Activated naive CD8-positive, alpha-beta T cell treated with anti-CD3 and anti-CD28 coated beads for 36 hours (primary cell): ENCODE measurements around the gene PEMT. TPM values are rescaled to one million over a fixed set of nuclear protein-coding genes. Genes with fewer than 3 reads are reported as not detected.
A peak's percentile ranks its signal among the peaks of the same experiment; 100 is the strongest.

Experiments used
- DNase-seq: peaks from one replicate; pipeline ENCODE4 v3.0.0; 2021
- H3K27ac Mint-ChIP-seq: one replicate; pipeline ENCODE4 v1.8.0; 2022; ENCODE audit warnings: mild to moderate bottlenecking, moderate library complexity, mixed read lengths
- H3K27me3 Mint-ChIP-seq: one replicate; pipeline ENCODE4 v1.8.0; 2022; ENCODE audit warnings: mild to moderate bottlenecking, mixed read lengths
- H3K36me3 Mint-ChIP-seq: one replicate; pipeline ENCODE4 v1.8.0; 2021; ENCODE audit warnings: mild to moderate bottlenecking, mixed read lengths
- H3K4me1 Mint-ChIP-seq: one replicate; pipeline ENCODE4 v1.8.0; 2021; ENCODE audit warnings: mixed read lengths
- H3K4me3 Mint-ChIP-seq: one replicate; pipeline ENCODE4 v1.8.0; 2022; ENCODE audit warnings: mild to moderate bottlenecking, moderate library complexity, mixed read lengths
- H3K9me3 Mint-ChIP-seq: one replicate; pipeline ENCODE4 v1.8.0; 2022; ENCODE audit warnings: mixed read lengths
- total RNA-seq, 2 experiments: library from RNA; stranded (reverse); gene quantifications; one replicate each; pipeline ENCODE4 v1.2.3, GENCODE V29; 2021

PEMT gene
- total RNA-seq, 2 experiments from 2014 or later = 34.0 to 40.0 TPM

DNA sequence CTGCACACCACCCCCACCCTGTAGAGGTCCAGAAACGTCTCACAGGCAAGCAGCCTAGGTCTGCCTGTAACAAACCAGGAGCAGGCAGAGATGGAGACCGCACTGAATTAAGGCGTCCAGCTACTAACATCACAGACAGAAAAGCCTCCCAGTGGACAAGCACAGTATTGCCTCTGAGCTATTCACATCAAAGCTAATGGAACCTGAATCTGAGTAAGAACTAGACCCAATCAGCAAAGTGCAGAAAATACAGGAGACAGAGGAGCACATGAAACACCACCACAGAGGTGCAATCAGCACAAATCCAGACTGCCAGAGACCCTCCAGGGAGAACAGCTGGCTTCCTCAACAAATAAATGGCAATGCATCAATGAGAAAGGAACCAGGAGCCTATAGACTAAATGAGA is 22.2 kb upstream of the PEMT start:
- Mint-ChIP-seq H3K27me3 (no peaks in the 10 kb centered on the region), H3K4me1 (peaks cover 4% of the 10 kb centered on the region), H3K4me3 (no peak overlapping the region), H3K36me3 (peaks cover 2% of the 10 kb centered on the region), H3K9me3 (peaks cover 2% of the 10 kb centered on the region), H3K27ac (no peak overlapping the region)
- DNase-seq = peak; percentile 52

DNA sequence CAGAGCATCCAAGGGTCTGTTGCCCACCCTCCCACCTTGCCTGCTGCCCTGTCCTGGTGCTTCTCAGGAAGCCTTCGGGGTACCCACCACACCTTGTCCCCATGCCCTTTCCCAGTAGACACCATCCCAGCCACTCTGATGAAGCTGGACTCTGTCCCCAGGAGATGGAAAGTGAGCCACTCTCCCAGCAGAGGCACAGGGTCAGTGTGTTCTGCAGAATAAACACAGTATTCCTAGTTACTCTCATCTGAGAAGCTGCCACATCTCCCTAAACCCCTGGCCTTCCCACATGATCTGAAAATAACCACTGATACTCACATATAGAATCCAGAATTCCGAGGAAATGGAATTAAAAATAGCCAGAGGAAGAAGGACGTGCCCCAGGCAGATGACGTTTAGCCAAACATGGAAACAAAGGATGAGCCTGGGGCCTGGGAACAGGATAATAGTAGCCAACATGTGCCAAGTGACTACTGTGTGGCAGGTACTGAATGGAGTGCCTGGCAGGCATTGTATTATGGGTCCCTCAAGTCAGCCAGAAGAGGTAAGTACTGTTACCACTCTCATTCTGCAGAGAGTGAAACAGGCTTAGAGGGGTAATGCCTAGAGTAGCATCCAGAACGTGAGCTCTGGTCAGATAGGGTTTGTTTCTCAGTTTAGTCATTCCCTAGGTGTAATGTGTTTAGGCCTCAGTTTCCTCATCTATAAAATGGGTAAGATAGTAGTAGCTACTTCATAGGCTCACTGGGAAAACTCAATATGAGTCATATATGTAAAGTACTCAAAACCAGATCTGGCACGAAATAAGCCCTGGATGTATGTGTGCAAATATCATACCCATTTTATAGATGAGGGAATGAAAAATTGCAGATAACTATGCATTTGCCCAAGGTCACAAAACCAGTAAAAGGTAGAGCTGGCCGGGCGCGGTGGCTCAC is 20.8 kb upstream of the PEMT start:
- Mint-ChIP-seq H3K27ac (no peak overlapping the region), H3K4me3 (no peak overlapping the region), H3K4me1 (peaks cover 4% of the 10 kb centered on the region), H3K9me3 (peaks cover 2% of the 10 kb centered on the region), H3K27me3 (no peaks in the 10 kb centered on the region), H3K36me3 (peaks cover 2% of the 10 kb centered on the region)
- DNase-seq = no peak

DNA sequence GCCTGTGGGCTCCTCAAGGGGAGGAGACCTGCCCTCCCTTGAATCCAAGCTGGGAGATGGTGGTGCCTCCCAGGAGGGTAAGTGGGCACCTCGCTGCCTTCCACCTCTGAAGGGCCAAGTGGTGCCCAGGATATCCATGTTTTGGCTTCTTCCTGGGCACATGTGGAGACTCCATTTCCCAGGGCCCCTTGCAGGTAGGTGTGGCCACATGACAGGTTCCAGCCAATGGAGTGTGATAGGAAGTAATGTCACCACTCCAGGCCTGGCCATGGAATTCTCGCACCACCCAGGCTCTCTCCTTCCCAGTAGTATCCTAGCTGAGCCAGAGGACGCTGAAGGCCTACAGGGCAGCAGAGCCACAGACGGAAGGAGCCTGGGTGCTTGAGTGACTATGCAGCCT is 17.6 kb upstream of the PEMT start:
- no peaks in the 10 kb centered on the region for H3K27me3 Mint-ChIP-seq
- no peak overlapping the region for H3K27ac Mint-ChIP-seq
- peaks cover 2% of the 10 kb centered on the region for H3K36me3 Mint-ChIP-seq
- H3K4me1 Mint-ChIP-seq = peaks cover 7% of the 10 kb centered on the region
- H3K4me3 Mint-ChIP-seq = no peak overlapping the region
- no peak for DNase-seq
- H3K9me3 Mint-ChIP-seq = peaks cover 2% of the 10 kb centered on the region

DNA sequence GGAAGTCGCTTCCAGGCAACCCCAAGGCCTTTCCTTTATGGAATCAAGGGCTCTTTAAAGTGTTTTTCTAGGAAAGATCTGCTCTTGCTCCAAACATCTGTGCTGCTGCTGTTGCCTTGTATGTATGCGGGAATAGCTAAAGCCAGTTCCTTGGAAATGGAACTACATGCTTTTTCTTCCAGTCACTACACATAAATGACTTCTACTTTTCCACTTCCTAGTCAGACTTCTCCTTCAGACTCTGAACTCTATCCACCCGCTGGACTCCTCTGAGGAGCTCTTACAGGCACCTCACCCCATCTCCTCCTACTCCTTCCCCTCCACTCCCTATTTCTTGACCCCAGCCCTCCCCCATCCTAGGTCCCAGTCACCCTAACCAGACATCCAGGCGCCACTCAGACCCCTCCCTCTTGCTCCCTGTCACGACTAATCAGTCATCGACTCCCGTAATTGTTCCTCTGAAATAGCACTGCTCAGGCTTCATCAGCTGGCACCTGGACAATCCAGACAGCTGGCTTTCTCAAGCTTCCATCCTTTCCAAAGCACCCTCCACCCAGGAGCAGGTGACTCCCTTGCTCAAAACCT is 15.0 kb upstream of the PEMT start:
- no peaks in the 10 kb centered on the region for H3K9me3 Mint-ChIP-seq
- H3K27ac Mint-ChIP-seq = no peak overlapping the region
- DNase-seq = no peak
- H3K4me3 Mint-ChIP-seq = no peak overlapping the region
- peaks cover 2% of the 10 kb centered on the region for H3K4me1 Mint-ChIP-seq
- no peaks in the 10 kb centered on the region for H3K36me3 Mint-ChIP-seq
- H3K27me3 Mint-ChIP-seq = no peaks in the 10 kb centered on the region

DNA sequence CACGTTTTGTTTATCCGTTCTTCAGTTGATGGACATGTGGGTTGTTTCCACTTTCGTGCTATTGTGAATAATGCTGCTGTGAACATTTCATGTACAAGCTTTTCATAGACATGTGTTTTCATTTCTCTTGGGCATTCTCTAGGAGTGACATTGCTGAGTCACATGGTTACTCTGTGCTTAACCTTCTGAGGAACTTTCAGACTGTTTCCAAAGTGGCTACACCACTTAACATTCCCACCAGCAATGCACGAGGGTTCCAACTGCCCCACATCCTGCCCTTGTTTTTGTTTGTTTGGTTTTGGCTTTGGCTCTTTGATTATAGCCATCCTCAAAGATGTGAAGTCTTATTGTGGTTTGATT is 14.2 kb upstream of the PEMT start:
- H3K27me3 Mint-ChIP-seq = no peaks in the 10 kb centered on the region
- H3K4me1 Mint-ChIP-seq = peaks cover 2% of the 10 kb centered on the region
- H3K36me3 Mint-ChIP-seq = no peaks in the 10 kb centered on the region
- H3K9me3 Mint-ChIP-seq = no peaks in the 10 kb centered on the region
- no peak overlapping the region for H3K27ac Mint-ChIP-seq
- H3K4me3 Mint-ChIP-seq = no peak overlapping the region
- DNase-seq = no peak

DNA sequence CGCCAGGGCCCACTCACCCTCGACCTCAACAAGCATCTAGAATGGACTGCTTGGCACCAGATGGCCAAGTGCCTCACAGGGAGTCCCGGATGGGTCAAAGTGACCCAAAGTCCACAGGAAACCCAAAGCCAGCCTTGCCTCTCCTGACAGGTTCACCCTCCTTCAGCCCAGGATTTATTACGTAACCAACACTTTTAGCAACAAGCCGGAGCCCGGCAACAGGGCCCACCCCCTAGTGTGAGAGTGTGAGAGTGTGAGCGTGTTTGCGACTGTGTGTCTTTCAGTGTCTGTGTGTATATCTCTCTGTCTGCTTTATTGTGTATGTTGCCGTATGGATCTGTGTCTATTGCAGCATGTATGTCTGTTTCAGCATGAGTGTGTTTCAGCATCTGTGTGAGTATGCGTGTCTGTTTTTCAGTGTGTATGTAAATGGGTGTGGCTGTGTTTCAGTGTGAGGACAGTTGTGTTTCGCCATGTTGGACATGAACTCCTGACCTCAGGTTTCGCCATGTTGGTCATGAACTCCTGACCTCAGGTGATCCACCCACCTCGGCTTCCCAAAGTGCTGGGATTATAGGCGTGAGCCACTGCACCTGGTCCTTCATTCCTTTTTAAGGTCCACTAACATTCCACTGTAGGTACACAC is 13.7 kb upstream of the PEMT start:
- Mint-ChIP-seq H3K4me3 (no peak overlapping the region), H3K27ac (no peak overlapping the region), H3K27me3 (no peaks in the 10 kb centered on the region), H3K36me3 (no peaks in the 10 kb centered on the region), H3K9me3 (no peaks in the 10 kb centered on the region), H3K4me1 (peaks cover 2% of the 10 kb centered on the region)
- DNase-seq = no peak

DNA sequence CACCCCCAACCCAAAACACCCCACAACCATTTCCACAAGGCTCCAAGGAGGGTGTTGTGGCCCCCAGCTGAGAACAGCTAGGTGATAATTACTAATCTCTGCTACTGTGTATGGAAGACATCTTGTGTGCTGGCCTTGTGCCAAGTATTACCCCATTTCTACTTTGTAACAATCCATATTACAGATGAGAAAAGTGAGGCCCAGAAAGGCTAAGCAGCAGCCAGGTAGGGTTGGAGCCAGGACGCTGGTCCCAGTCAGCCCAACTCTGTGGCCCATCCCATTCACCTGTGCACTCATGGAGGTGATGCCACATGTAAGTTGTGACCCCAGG is 12.4 kb upstream of the PEMT start:
- no peak for DNase-seq
- Mint-ChIP-seq H3K27me3 (no peaks in the 10 kb centered on the region), H3K36me3 (no peaks in the 10 kb centered on the region), H3K4me3 (no peak overlapping the region), H3K27ac (no peak overlapping the region), H3K4me1 (peaks cover 2% of the 10 kb centered on the region), H3K9me3 (no peaks in the 10 kb centered on the region)

DNA sequence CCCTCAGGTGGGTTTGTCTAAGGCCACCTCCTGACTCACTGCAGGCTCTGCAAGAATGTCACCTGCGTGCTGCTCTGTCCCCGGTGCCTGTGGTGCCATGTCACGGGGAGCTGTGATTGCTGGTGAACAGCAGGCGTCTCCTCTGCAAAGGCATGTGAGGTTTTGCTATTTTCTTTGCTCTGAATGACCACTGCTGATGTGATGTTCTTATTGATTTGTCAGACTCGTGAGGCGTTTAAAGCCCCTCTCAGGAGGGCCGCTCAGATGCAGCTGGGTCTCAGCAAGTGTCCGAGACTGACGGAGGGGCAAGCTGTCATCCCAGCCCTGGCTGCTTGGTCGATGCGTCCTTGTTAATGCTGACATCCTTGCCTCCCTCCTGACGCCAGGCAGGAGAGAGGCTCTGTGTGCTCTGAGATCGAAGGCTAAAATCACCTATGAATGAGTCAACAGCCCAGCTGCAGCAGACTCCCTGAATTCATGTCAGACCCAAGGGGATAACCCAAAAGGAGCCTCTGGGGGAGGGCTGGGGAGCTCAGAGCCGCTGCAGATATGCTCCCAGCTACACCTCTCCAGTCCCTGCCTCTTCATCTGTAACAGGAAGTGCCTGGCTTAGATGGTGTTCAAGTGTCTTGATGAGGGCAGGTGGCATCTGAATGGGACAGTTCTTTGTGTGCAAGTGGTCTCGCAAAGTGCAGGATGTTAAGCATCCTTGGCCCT is 11.8 kb upstream of the PEMT start:
- no peaks in the 10 kb centered on the region for H3K9me3 Mint-ChIP-seq
- H3K27me3 Mint-ChIP-seq = no peaks in the 10 kb centered on the region
- H3K36me3 Mint-ChIP-seq = no peaks in the 10 kb centered on the region
- peaks cover 2% of the 10 kb centered on the region for H3K4me1 Mint-ChIP-seq
- DNase-seq = no peak
- H3K27ac Mint-ChIP-seq = no peak overlapping the region
- H3K4me3 Mint-ChIP-seq = no peak overlapping the region

DNA sequence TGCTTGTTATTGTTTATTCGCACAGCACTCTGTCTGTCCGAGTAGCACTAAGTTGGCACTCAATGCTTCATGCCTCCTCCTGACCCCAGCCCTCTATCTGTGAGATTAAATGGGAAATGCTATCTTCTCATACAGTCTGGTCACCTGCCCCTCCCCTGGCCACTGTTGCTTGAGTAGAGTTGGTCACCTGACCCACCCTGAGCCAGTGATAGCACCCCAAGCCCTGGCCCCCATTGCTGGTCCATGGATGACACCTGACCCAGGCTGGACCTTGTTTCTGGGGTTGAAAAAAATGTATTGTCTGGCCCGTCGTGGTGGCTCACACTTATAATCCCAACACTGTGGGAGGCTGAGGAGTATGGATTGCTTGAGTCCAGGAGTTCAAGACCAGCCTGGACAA is 8.5 kb upstream of the PEMT start:
- H3K36me3 Mint-ChIP-seq = no peaks in the 10 kb centered on the region
- no peak overlapping the region for H3K4me3 Mint-ChIP-seq
- DNase-seq = no peak
- no peak overlapping the region for H3K27ac Mint-ChIP-seq
- H3K27me3 Mint-ChIP-seq = no peaks in the 10 kb centered on the region
- H3K9me3 Mint-ChIP-seq = no peaks in the 10 kb centered on the region
- no peaks in the 10 kb centered on the region for H3K4me1 Mint-ChIP-seq

DNA sequence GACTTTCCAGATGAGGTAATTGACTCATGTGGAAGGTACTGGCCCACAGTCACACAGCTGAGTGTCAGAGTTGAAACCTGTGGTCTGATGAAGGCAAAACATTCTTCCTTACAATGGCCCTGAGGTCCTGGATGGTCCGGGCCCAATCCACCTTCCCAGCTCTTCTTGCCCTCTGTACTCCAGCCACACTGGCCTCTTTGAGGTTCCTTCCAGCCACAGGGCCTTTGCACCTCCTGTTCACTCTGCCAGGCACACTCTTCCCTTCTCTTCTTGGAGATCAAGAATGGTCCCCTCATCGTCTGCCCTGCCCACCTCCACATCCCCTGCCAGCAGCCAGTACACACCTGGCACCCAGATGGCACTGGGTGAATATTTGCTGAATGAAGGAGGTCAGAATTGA is 6.5 kb upstream of the PEMT start:
- H3K36me3 Mint-ChIP-seq = no peaks in the 10 kb centered on the region
- H3K27me3 Mint-ChIP-seq = no peaks in the 10 kb centered on the region
- no peak overlapping the region for H3K27ac Mint-ChIP-seq
- no peak for DNase-seq
- H3K4me1 Mint-ChIP-seq = peaks cover 5% of the 10 kb centered on the region
- H3K9me3 Mint-ChIP-seq = no peaks in the 10 kb centered on the region
- no peak overlapping the region for H3K4me3 Mint-ChIP-seq

DNA sequence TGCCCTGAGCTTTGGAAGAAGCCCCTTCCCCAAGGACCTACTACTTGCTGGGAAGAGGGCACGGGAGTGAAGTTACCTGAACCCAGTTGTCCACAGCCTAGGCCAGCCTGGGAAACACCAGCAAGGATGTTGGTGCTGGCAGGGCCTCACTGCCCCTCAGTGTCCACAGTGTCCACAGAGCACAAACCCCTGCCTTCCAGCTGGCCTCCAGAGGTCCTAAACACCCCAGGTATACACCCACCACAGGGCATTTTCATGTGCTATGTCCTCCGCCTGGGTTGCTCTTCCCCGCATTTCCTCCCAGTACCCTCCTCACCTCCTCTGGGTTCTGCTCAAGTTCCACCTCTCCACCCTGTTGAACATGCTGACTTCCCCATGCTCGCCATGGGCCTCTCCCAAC is 4.2 kb upstream of the PEMT start:
- no peaks in the 10 kb centered on the region for H3K27me3 Mint-ChIP-seq

DNA sequence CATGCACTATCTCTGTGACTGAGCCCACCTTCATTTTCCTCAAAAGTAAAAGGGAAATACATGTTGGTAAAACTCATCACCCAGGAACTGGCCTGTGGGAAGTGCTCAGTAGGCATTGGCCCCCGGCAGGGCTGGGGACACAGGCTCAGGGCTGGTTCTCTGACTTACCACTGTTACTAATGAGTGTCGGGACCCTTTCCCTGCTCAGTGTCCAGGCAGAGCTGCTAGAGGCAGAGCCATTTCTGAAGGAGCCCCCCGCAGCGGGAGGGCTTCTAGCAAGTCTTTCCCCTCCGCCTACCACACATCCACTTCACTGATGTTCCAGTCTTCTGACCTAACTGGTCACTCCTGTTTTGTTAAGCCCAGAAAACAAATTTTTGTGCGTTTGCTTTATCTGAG is 1.7 kb upstream of the PEMT start:
- no peaks in the 10 kb centered on the region for H3K36me3 Mint-ChIP-seq
- H3K9me3 Mint-ChIP-seq = no peaks in the 10 kb centered on the region
- H3K27ac Mint-ChIP-seq = peak overlapping the region; percentile 91
- H3K4me3 Mint-ChIP-seq = peak overlapping the region; percentile 91
- no peak for DNase-seq
- peaks cover 18% of the 10 kb centered on the region for H3K4me1 Mint-ChIP-seq
- no peaks in the 10 kb centered on the region for H3K27me3 Mint-ChIP-seq

More for the DNA sequence above, 4.2 kb upstream of the PEMT start:
- H3K36me3 Mint-ChIP-seq = no peaks in the 10 kb centered on the region
- H3K9me3 Mint-ChIP-seq = no peaks in the 10 kb centered on the region
- H3K27ac Mint-ChIP-seq = no peak overlapping the region
- no peak for DNase-seq
- peaks cover 13% of the 10 kb centered on the region for H3K4me1 Mint-ChIP-seq
- no peak overlapping the region for H3K4me3 Mint-ChIP-seq

DNA sequence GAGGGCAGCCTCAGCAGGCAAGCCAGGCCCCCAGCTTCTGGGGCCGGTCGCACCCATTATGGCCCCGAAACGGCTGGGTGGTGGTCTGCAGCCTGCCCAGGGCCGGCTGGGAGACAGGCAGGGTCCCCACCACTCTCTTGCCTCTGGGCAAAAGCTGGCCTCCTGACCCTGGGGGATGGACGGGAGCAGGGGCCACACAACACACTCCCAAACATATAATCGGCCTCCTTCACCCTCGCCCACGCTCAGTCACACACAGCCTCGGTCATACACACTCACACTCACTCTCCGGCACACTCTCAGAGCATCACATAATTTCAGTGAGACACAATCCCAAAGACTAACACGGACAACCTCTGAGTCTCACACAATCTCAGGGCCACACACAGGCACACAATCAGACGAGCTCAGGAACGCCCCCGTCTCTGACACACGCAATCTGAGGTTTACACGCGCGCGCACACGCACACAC is 589 bp downstream of the PEMT start:
- Mint-ChIP-seq H3K4me1 (peaks cover 21% of the 10 kb centered on the region), H3K27me3 (no peaks in the 10 kb centered on the region), H3K9me3 (no peaks in the 10 kb centered on the region), H3K4me3 (peak overlapping the region; percentile 91), H3K27ac (peak overlapping the region; percentile 91), H3K36me3 (no peaks in the 10 kb centered on the region)
- no peak for DNase-seq

DNA sequence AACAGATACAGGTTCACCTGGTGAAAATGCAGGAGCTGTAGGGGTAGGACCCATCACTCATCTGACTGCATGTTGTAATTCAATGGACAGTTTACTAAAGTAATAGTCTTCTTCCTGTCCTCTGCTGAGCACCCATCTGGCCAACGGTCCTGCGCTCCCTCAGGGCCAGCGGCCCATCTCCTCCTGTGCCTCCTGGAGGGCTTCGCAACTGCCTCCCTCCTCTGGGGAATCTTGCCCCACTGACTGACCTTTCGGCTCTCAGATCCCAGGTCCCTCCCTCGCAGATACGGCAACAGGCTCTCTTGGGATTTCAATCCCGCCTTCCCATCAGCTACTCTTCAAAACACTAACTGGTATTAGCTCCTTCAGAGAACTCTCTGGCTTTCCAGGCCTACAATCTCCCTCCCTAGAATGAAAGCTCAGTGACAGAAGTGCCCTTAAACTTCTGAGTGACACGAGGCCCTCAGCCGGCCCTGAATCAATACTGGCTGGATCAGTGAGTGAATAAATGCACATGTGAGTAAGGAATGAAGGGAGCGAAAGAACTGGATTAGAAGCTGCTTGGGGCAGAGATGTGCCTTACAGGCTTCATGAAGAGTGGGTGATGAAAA is 1.3 kb downstream of the PEMT start:
- DNase-seq = no peak
- peak overlapping the region; percentile 91 for H3K27ac Mint-ChIP-seq

More for the DNA sequence above, 1.3 kb downstream of the PEMT start:
- H3K36me3 Mint-ChIP-seq = no peaks in the 10 kb centered on the region
- peak overlapping the region; percentile 91 for H3K4me3 Mint-ChIP-seq
- no peaks in the 10 kb centered on the region for H3K9me3 Mint-ChIP-seq
- no peaks in the 10 kb centered on the region for H3K27me3 Mint-ChIP-seq
- H3K4me1 Mint-ChIP-seq = peaks cover 23% of the 10 kb centered on the region
